CD1c-positive myeloid dendritic cell (primary cell): ENCODE data around the gene PLEKHA7.

ENCODE experiments used
- DNase-seq: peaks from one replicate; pipeline ENCODE4 v3.0.0-alpha.2; 2016; ENCODE audit errors: extremely low spot score

Gene PLEKHA7

GRCh38 chr11:16789560-16790485 lies 224.4 kb downstream of the PLEKHA7 start:
- no peak for DNase-seq

DNA sequence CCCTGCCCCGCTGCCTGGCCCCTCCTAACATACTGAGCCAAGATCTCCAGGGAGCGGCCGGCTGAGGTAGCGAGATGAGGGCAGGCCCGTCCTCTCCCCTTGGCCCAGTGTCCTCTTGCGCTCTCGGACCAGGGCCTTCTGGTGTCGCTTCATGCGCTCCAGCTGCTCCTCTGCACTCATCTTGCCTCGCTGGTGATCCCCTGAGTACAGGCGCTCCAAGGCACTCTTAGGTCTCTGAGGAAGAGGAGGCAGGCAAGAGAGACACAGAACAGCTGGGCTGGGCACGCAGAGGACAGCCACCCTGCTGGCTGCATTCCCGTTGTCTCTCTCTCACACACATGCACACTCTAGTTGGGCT lies 225.2 kb downstream of the PLEKHA7 start:
- no peak for DNase-seq

DNA sequence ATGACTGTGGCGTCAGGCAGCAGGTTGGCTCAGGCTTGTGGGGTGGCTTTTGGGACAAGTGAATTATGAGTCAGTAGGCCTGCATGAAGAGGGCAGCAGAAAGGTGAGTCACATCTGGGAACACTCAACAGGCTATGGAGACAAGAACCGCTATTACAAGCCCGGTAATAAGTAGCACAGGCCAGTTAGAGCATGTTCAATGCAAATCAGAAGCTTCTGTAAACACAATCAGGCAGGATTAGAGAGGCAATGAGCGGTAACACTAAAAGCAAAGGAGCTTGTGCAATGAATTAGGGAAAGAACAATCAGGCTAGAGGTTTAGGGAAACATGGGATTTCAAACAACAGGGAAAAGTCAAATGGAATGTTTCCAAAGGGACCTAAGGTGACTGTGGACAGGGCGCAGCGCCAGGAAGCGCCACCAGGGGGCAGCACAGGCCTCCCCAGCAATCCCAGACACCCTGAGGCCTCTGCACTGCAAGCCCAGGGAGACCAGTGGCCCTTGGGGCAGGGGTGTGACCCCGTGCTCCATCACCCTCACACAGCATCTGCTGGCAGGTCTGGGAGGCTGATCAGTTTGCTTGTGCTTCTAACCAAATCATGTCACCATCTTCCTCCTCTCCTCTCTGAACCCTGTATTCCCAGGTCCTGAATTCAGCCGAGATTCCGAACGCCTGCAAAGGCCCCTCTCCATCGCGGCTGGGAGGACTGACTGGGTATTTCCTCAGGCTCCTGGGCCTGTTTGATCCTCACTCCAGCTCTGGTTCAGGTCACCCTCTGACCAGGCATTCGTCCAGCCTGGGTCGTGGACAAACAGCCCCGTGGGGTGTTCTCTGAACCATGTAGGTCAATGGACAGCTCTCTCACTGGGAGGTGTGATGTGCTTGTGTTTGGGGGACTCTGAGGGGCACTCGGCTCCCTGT lies 225.8 kb downstream of the PLEKHA7 start:
- peak; percentile 79 for DNase-seq

DNA sequence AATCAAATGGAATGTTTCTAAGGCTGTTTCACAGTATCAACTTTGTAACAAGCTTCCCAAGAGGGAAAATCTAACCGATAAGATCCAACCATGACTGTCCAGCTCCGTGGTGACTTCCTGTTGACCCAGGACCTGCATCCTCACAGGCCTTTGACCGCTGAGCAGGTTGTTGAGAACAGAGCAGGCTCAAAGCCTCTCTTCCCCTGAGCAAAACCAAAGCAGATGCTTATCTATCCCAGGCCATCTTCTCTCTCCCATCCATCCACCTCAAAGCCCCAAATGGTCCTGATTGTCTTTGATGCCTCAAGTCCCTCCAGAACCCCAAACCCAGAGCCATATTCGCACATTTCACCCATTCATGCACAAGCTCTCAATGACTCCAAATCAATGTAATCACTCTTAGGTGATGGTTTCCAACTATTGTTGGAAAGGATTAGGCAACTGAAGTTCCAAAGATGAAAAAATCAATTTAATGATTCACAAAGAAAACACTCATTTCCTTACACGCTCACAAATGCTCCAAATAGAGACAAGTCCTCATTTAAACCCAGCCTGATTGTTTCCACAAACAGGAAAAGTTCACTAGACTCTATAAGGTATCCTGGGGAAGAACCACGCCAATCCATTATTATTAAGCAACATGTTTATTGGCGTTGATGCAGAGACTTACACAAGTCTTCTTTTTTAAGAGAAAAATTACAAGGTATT lies 227.0 kb downstream of the PLEKHA7 start:
- DNase-seq: no peak

DNA sequence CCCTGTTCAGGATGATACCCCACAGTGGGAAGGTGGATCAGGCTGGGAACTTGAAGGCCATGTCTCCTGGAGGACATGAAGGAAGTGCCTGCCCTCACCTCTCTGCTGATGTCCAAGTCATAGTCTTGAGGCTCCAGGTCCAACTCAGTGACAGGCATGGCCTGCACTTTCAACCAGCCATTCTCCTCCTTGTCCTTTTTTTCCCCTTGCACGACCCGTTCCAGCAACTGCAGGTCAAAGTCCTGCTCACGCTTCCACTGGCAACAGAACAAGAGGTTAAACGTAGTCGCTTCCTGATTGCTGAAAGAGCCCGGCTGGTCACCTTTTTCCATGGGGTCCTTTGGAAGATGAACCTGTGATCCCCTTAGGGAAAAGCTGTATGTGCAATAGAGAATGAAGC lies 228.1 kb downstream of the PLEKHA7 start:
- no peak for DNase-seq

- DNase-seq: peak; percentile 76
Observed at GRCh38 chr11:16785520-16786128, 228.6 kb downstream of the PLEKHA7 start.

DNA sequence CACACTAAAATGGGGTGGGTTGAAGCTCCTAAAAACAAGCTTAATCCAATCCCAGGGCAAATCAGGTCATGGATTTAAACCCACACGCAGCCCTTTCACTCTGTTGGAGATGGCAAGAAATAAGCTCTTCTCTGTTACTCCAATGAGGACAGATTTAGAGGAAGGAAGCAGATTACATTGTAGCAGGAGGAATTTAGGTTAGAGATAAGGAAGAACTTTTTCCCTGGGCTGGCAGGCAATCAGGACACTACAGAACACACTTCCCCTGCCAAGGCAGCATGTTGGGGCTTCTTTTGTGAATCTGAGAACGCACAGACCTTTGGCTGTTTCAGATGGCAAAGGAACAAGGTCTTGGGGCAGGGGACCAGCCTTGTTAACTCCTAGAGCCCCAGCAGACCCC lies 229.5 kb downstream of the PLEKHA7 start:
- DNase-seq: no peak

DNA sequence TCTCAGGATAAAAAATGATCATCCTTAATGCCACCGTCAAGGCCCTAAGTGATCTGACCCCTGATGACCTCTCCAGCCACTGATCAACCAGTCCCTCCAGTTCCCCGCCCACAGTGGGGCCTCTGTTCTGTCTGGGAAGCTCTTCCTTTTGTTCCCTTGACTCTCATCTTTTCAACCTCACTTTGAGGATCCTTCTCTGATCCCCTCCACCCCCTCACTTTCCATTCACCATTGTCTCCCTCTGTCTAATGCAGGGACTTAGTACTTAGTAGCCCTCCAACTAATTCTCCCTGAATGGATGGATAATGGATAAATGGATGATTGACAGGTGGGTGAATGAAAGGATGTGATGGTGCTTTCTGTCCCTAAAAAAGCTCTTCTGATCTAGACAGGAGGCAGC lies 230.1 kb downstream of the PLEKHA7 start:
- DNase-seq: no peak

- DNase-seq: no peak
Observed at GRCh38 chr11:16783321-16783801, 230.9 kb downstream of the PLEKHA7 start.

- no peak for DNase-seq
Observed at GRCh38 chr11:16781936-16782919, 232.0 kb downstream of the PLEKHA7 start.

- no peak for DNase-seq
Observed at GRCh38 chr11:16780698-16781550, 233.3 kb downstream of the PLEKHA7 start.

DNA sequence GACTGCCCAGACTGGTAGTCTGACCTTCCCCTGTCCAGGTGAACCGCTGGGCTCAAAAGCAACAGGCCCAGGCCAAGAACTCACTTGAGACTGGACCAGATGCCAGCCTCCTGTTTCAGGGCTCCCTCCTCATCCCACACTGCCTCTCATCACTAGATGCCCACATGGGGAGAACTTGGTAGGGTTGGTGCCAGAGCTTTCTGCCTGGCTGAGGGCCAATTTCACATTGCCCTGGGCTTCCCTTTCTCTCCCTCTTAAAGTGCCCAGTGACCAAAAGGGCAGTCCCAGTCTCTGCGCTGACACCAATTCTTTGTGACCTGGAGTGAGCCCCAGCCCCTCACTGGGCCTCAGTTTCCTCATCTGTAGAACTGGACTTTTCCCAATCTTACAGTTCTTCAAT lies 234.1 kb downstream of the PLEKHA7 start:
- DNase-seq: no peak

DNA sequence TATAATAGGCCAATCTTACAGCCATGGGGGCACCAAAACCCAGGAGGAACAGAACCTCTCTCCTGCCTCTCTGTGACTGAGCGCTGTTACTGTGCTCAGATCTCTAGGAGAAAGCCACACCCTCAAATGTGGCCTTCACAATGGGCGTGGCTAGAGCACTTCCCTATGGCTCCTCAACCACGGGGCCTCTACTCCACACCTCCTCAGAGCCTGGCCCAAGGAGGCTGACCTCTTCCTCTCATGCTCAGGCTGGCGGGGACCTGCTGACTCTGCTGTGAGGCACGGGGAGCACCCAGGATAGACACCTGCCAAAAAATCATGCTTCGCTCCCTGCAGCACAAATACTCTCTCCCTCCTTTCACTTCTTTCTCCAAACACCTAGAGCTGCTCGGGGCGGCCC lies 234.8 kb downstream of the PLEKHA7 start:
- peak; percentile 78 for DNase-seq

DNA sequence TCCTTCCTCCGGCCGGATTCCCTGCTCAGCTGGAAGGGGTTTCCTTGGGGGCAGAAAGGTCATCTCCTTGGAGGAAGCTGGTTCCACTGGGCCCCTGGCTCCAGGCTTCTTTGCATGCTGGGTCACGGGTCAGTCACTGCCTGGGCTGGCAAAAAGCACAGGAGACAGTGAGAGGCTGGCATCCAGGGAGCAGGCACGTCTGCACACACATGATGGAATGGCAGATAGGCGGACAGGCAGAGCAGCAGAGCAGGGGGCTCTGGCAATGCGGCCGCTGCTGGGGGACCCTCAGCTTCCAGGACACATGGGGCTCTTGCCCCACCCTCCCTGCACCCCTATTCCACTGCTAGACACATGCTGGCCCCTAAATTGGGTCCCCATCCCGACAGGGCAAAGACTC lies 235.3 kb downstream of the PLEKHA7 start:
- no peak for DNase-seq

GRCh38 chr11:16778286-16778685 lies 235.9 kb downstream of the PLEKHA7 start:
- DNase-seq: no peak

GRCh38 chr11:16777613-16777975 lies 236.6 kb downstream of the PLEKHA7 start:
- DNase-seq: no peak

- DNase-seq: no peak
Observed at GRCh38 chr11:16776711-16777612, 237.3 kb downstream of the PLEKHA7 start.

GRCh38 chr11:16775614-16776283 lies 238.5 kb downstream of the PLEKHA7 start:
- no peak for DNase-seq
